Motor neuron (in vitro differentiated cells): ENCODE results near the gene DNAJC10. TPM values are rescaled to one million over a fixed set of nuclear protein-coding genes. Genes with fewer than 3 reads are reported as not detected.

Experiments
- ATAC-seq, 8 experiments: fragments of 200-7000 bp; cut with Tn5 transposase; replicated peaks in 6 of 8; 2 replicates each; pipeline ENCODE4 v1.8.0; 2021; ENCODE audit warnings: mild to moderate bottlenecking in 8 of 8, moderate library complexity in 8 of 8
- H3K27ac ChIP-seq, 2 donors: fragments of 250-450 bp; sonication (Bioruptor Pico); 2 replicates each; pipeline ENCODE4 v1.9.0; 2021; ENCODE audit warnings: antibody characterized with exemption in 2 of 2, mild to moderate bottlenecking in 2 of 2, moderate library complexity in 1 of 2
- H3K4me1 ChIP-seq, 2 donors: fragments of 250-450 bp; sonication (Bioruptor Pico); replicated peaks in 1 of 2; 2 replicates each; pipeline ENCODE4 v1.6.1; 2021; ENCODE audit warnings: antibody characterized with exemption in 2 of 2, mild to moderate bottlenecking in 2 of 2, moderate library complexity in 1 of 2
- H3K4me3 ChIP-seq, 5 donors: fragments of 250-450 bp; sonication (Bioruptor Pico); 2 replicates each; pipeline ENCODE4 v1.9.0; 2021; ENCODE audit warnings: antibody characterized with exemption in 5 of 5, mild to moderate bottlenecking in 5 of 5, moderate library complexity in 4 of 5
- WGBS, 10 experiments: fragments of 450-650 bp; shearing (Covaris generic); methylation state at CpG; one replicate each; pipeline ENCODE4 v1.0.0; 2022; 5-methylcytosine and 5-hydroxymethylcytosine counted together
- in situ Hi-C, 9 experiments: fragments of 400-800 bp; cut with MboI; loops; one replicate each; pipeline ENCODE4 v1.15.0; 2021; ENCODE audit warnings: low sequenced_read_pairs in 9 of 9, low pct_unique_long_range_greater_than_20kb in 2 of 9; ENCODE audit not compliant: unreplicated experiment in 9 of 9
- total RNA-seq, 8 experiments: library from RNA; unstranded; fragments of 300-600 nt; gene quantifications; 2 replicates each; pipeline versions ENCODE4 v1.2.3 to v1.2.4, GENCODE V29; 2022

DNAJC10 gene
- total RNA-seq, 8 experiments from 2014 or later = 48.8 to 149 (median 77.8) TPM

- 0 to 80% (median 25%) methylated on average over 1 of the region's 1 CpG; no CpG with 5 or more reads in 1 of the 10 experiments for WGBS, 10 experiments
- Histone ChIP-seq H3K27ac (no peak overlapping the region), H3K4me1 (peaks cover 20 to 25% of the 10 kb centered on the region in 2 donors), H3K4me3 (no peak overlapping the region)
- peak in 6 of 8 experiments; percentile 16 to 84 (median 40) for ATAC-seq
- in situ Hi-C loops = no loop called here
These were observed 110.0 kb downstream of the DNAJC10 start for GRCh38 chr2:182826064-182826463.

- peak in 3 of 8 experiments; percentile 19 to 54 (median 31) for ATAC-seq
These were observed 110.4 kb downstream of the DNAJC10 start for GRCh38 chr2:182826496-182826895.

DNA sequence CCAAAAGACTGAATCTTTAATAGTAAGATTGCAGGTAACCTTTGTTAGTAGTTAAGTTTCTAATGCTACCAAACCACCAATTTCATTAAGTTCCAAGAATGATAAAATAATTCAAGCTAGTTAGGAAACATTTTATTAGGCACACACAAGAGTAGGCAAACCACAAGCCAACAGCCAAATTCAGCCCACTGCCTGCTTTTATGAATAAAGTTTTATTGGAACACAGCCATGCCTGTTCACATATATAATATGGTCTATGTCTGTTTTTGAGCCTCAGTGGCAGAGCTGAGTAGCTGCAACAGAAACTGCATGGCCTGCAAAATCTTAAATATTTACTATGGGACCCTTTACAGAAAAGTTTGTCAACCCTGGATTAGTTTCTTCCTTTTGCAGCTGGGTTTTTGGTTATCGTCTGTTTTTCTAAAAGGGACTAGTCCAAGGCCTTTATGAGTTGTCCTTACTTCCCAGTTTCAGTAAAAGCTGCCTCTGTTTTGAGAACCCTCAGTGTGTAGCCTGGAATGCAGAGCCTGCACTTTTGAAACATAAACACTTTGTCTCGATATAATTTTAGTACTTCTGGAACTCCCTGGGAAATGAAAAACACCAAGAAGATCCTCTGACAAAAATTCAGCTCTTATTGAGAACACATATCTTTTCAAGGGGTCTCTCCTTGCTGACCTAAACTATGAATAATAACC, 111.3 kb downstream of the DNAJC10 start:
- peaks cover 27 to 34% of the 10 kb centered on the region in 2 donors for H3K4me1 ChIP-seq
- in situ Hi-C loops = no loop called here
- no peak for ATAC-seq
- 31 to 100% (median 97%) methylated on average over 1 to 2 of the region's 2 CpGs; no CpG with 5 or more reads in 2 of the 10 experiments for WGBS, 10 experiments
- H3K27ac ChIP-seq = no peak overlapping the region
- H3K4me3 ChIP-seq = no peak overlapping the region

More at GRCh38 chr2:182826496-182826895, 110.4 kb downstream of the DNAJC10 start:
- no peak overlapping the region for H3K4me3 ChIP-seq
- H3K27ac ChIP-seq = no peak overlapping the region
- peaks cover 24 to 29% of the 10 kb centered on the region in 2 donors for H3K4me1 ChIP-seq
- in situ Hi-C loops = no loop called here
- 40 to 93% (median 63%) methylated on average over 1 to 3 of the region's 3 CpGs; no CpG with 5 or more reads in 1 of the 10 experiments for WGBS, 10 experiments

GRCh38 chr2:182831101-182831500, 115.0 kb downstream of the DNAJC10 start:
- Histone ChIP-seq H3K4me3 (no peak overlapping the region), H3K4me1 (peaks cover 25 to 43% of the 10 kb centered on the region in 2 donors), H3K27ac (no peak overlapping the region)
- in situ Hi-C loops = no loop called here
- peak in 2 of 8 experiments; percentile 26 to 50 for ATAC-seq

GRCh38 chr2:182831921-182832320, 115.9 kb downstream of the DNAJC10 start:
- no peak for ATAC-seq
- H3K27ac ChIP-seq = no peak overlapping the region

DNA sequence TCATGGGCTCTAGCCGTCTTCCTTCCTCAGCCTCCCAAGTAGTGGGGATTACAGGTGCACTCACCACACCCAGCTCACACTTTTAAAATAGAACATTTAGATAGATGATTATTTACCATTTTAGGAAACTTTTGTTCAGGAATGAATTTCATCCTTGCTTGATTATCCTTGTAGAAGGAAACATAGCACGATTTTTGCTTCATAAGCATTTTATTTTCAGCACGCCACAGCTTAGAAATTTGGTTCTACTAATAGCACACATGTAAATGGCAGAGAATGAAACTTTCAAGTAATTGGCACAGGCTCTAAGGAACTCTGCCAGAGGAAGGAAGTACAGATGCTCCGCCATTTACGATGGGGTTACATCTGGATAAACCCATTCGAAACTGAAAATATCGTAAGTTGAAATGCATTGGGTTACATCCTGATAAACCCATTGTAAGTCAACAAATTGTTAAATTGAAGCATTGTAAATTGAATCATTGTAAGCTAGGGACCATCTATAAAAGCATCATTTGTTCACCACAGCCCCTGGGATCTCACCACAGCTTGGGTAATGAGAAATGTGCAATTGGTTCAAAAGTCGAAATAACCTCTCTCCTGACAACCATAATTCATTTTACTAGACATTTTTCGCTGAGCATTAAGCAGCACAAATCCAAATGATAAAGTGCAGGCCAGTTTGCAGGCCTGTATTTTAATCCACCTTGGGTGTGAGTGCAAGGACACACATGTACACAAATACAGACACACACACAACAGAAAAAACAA, 117.2 kb downstream of the DNAJC10 start:
- in situ Hi-C loops = no loop called here
- Histone ChIP-seq H3K27ac (no peak overlapping the region), H3K4me3 (no peak overlapping the region), H3K4me1 (peaks cover 17 to 36% of the 10 kb centered on the region in 2 donors)
- 17 to 87% (median 78%) methylated on average over 1 to 9 of the region's 9 CpGs for whole genome bisulfite sequencing, 10 experiments
- ATAC-seq = peak in 5 of 8 experiments; percentile 65 to 89 (median 82)

More at GRCh38 chr2:182831921-182832320, 115.9 kb downstream of the DNAJC10 start:
- Histone ChIP-seq H3K4me3 (no peak overlapping the region), H3K4me1 (peaks cover 17 to 36% of the 10 kb centered on the region in 2 donors)
- in situ Hi-C loops = no loop called here
- 0 to 100% (median 64%) methylated on average over 1 to 3 of the region's 3 CpGs; no CpG with 5 or more reads in 1 of the 10 experiments for WGBS, 10 experiments

- in situ Hi-C loops = no loop called here
- no peak overlapping the region for H3K27ac ChIP-seq
- WGBS, 10 experiments = 0 to 100% (median 86%) methylated on average over 1 of the region's 1 CpG
- no peak for ATAC-seq
- H3K4me3 ChIP-seq = no peak overlapping the region
- peaks cover 17 to 36% of the 10 kb centered on the region in 2 donors for H3K4me1 ChIP-seq
These were observed 118.2 kb downstream of the DNAJC10 start for GRCh38 chr2:182834293-182834692.

- whole genome bisulfite sequencing, 10 experiments = 0 to 100% (median 81%) methylated on average over 1 to 3 of the region's 3 CpGs; no CpG with 5 or more reads in 1 of the 10 experiments
- H3K4me3 ChIP-seq = no peak overlapping the region
These were observed 120.4 kb downstream of the DNAJC10 start for GRCh38 chr2:182836451-182836850.

More at GRCh38 chr2:182836451-182836850, 120.4 kb downstream of the DNAJC10 start:
- Histone ChIP-seq H3K4me1 (peaks cover 18 to 36% of the 10 kb centered on the region in 2 donors), H3K27ac (no peak overlapping the region)
- in situ Hi-C loops = no loop called here
- peak in 1 of 8 experiments; percentile 18 for ATAC-seq

Other genes with a start within 250 kb of the DNAJC10 start
- 10 to 100 TPM in 1 of 8 experiments, 1 to 10 TPM in 5, under 1 TPM in 2; 0.25 to 32.1 (median 2.3) TPM for gene FRZB, start 150.4 kb downstream of the DNAJC10 start, total RNA-seq